IMR-90 (cell line): ENCODE results near the gene SYNC. TPM values are rescaled to one million over a fixed set of nuclear protein-coding genes. Genes with fewer than 3 reads are reported as not detected.

Experiments
- ATAC-seq: fragments of 200-7000 bp; cut with Tn5 transposase; 2 replicates; pipeline ENCODE4 v1.9.1; 2020; ENCODE audit warnings: low read depth, mild to moderate bottlenecking, moderate library complexity
- BruUV-seq: library from RNA; stranded (reverse); fragments of 400-500 nt; replicated peaks from 2 replicates; lab custom pipeline; 2021; lab: Mats Ljungman, UMichigan
- CTCF ChIA-PET: fragments of 300-600 bp; formaldehyde crosslinking; extraction: SDS; loops from one replicate; lab custom pipeline; 2021; ENCODE audit warnings: antibody characterized with exemption; lab: Yijun Ruan, JAX
- POLR2A ChIA-PET: fragments of 300-600 bp; sonication (Branson Sonifier 250); formaldehyde crosslinking; loops from one replicate; lab custom pipeline; 2022; ENCODE audit warnings: antibody characterized with exemption; ENCODE audit not compliant: unreplicated experiment; lab: Charles Lee
- DNase-seq: peaks from one replicate; pipeline ENCODE4 v3.0.0; 2013
- H2AFZ ChIP-seq: replicated peaks from 2 replicates; pipeline ENCODE3; 2013; ENCODE audit warnings: low read length, mild to moderate bottlenecking; ENCODE audit not compliant: poor library complexity
- H2AK5ac ChIP-seq: 2 replicates; pipeline ENCODE4 v1.6.1; 2013; ENCODE audit warnings: low read depth, low read length, inconsistent platforms
- H2AK9ac ChIP-seq: replicated peaks from 2 replicates; pipeline ENCODE3; 2013; ENCODE audit warnings: mild to moderate bottlenecking, low read depth, low read length, moderate library complexity; ENCODE audit not compliant: poor library complexity
- H2BK120ac ChIP-seq: 2 replicates; pipeline ENCODE4 v1.6.1; 2013; ENCODE audit warnings: low read depth, low read length, inconsistent platforms
- H2BK15ac ChIP-seq: 3 replicates; pipeline ENCODE4 v1.6.1; 2013; ENCODE audit warnings: low read depth, low read length, inconsistent platforms
- H2BK20ac ChIP-seq: 2 replicates; pipeline ENCODE4 v1.6.1; 2013; ENCODE audit warnings: low read depth, mild to moderate bottlenecking, inconsistent platforms, low read length, moderate library complexity
- H2BK5ac ChIP-seq: 2 replicates; pipeline ENCODE4 v1.6.1; 2013; ENCODE audit warnings: mild to moderate bottlenecking, low read depth, low read length, inconsistent platforms; ENCODE audit not compliant: poor library complexity, severe bottlenecking
- H3K14ac ChIP-seq: replicated peaks from 2 replicates; pipeline ENCODE4 v1.6.1; 2013; ENCODE audit warnings: low read depth, low read length, inconsistent platforms
- H3K18ac ChIP-seq: 2 replicates; pipeline ENCODE4 v1.6.1; 2013; ENCODE audit warnings: low read depth, low read length, control low read depth
- H3K23ac ChIP-seq: 2 replicates; pipeline ENCODE4 v1.6.1; 2013; ENCODE audit warnings: low read depth, low read length, inconsistent platforms
- H3K27ac ChIP-seq: 2 replicates; pipeline ENCODE4 v1.5.1; 2013; ENCODE audit warnings: mild to moderate bottlenecking, control low read depth, low read length; ENCODE audit not compliant: insufficient read depth
- H3K27me3 ChIP-seq: 2 replicates; pipeline ENCODE4 v1.6.1; 2013; ENCODE audit warnings: low read length; ENCODE audit not compliant: control insufficient read depth, insufficient read depth
- H3K36me3 ChIP-seq: 2 replicates; pipeline ENCODE4 v1.6.1; 2013; ENCODE audit warnings: low read length, mixed read lengths; ENCODE audit not compliant: control insufficient read depth, insufficient read depth
- H3K4ac ChIP-seq: 2 replicates; pipeline ENCODE4 v1.6.1; 2013; ENCODE audit warnings: low read depth, low read length, inconsistent platforms
- H3K4me1 ChIP-seq: 2 replicates; pipeline ENCODE4 v1.6.1; 2013; ENCODE audit warnings: low read length, mixed read lengths; ENCODE audit not compliant: control insufficient read depth, insufficient read depth
- H3K4me2 ChIP-seq: 2 replicates; pipeline ENCODE4 v1.6.1; 2013; ENCODE audit warnings: low read depth, mild to moderate bottlenecking, control low read depth, low read length, moderate library complexity
- H3K4me3 ChIP-seq: 2 replicates; pipeline ENCODE4 v1.5.1; 2013; ENCODE audit warnings: low read depth, mild to moderate bottlenecking, control low read depth, low read length, moderate library complexity; ENCODE audit not compliant: insufficient read depth
- H3K56ac ChIP-seq: 2 replicates; pipeline ENCODE4 v1.6.1; 2013; ENCODE audit warnings: low read length, inconsistent platforms; ENCODE audit not compliant: insufficient read depth; ENCODE audit errors: extremely low read depth
- H3K79me1 ChIP-seq, 2 experiments: 2 replicates each; pipeline ENCODE4 v1.6.1; 2013; ENCODE audit warnings: low read length in 2 of 2, inconsistent platforms in 1 of 2, low read depth in 1 of 2
- H3K9ac ChIP-seq: 2 replicates; pipeline ENCODE4 v1.6.1; 2013; ENCODE audit warnings: low read depth, low read length, control low read depth
- H3K9me1 ChIP-seq: 2 replicates; pipeline ENCODE4 v1.6.1; 2013; ENCODE audit warnings: low read length, inconsistent platforms; ENCODE audit not compliant: insufficient read depth
- H3K9me3 ChIP-seq: 2 replicates; pipeline ENCODE4 v1.6.1; 2013; ENCODE audit warnings: low read length; ENCODE audit not compliant: control insufficient read depth, insufficient read depth
- H4K20me1 ChIP-seq: 2 replicates; pipeline ENCODE4 v1.6.1; 2013; ENCODE audit warnings: low read length, inconsistent platforms; ENCODE audit not compliant: insufficient read depth
- H4K5ac ChIP-seq: 2 replicates; pipeline ENCODE4 v1.6.1; 2013; ENCODE audit warnings: mild to moderate bottlenecking, low read depth, low read length, control low read depth
- H4K8ac ChIP-seq, 2 experiments: 2 replicates each; pipeline ENCODE4 v1.6.1; 2013; ENCODE audit warnings: low read depth in 2 of 2, low read length in 2 of 2, control low read depth in 1 of 2, inconsistent platforms in 1 of 2
- H4K91ac ChIP-seq: 2 replicates; pipeline ENCODE4 v1.6.1; 2013; ENCODE audit warnings: low read depth, low read length, inconsistent platforms; ENCODE audit not compliant: insufficient read depth
- BHLHE40 ChIP-seq: fragments of 150-350 bp; IDR thresholded peaks from 2 replicates; pipeline ENCODE4 v1.6.1; 2016; ENCODE audit warnings: mild to moderate bottlenecking, low read depth, low read length
- CEBPB ChIP-seq: IDR thresholded peaks from 2 replicates; pipeline ENCODE4 v1.6.1; 2012; ENCODE audit warnings: low read depth, low read length, improper control_type of control experiment
- CHD1 ChIP-seq: IDR thresholded peaks from 2 replicates; pipeline ENCODE4 v1.6.1; 2012; ENCODE audit warnings: low read depth, low read length, improper control_type of control experiment
- CTCF ChIP-seq: conservative IDR thresholded peaks from 2 replicates; pipeline ENCODE4 v1.5.1; 2012; ENCODE audit warnings: mild to moderate bottlenecking, low read depth, low read length, improper control_type of control experiment
- FOS ChIP-seq: fragments of 150-350 bp; IDR thresholded peaks from 2 replicates; pipeline ENCODE4 v1.6.1; 2016; ENCODE audit warnings: low read depth, low read length
- MAFK ChIP-seq: IDR thresholded peaks from 2 replicates; pipeline ENCODE4 v1.6.1; 2012; ENCODE audit warnings: low read depth, low read length, improper control_type of control experiment
- MAZ ChIP-seq: IDR thresholded peaks from 2 replicates; pipeline ENCODE4 v1.6.1; 2012; ENCODE audit warnings: low read depth, mild to moderate bottlenecking, low read length, improper control_type of control experiment, moderate library complexity, borderline replicate concordance
- MXI1 ChIP-seq: IDR thresholded peaks from 2 replicates; pipeline ENCODE4 v1.6.1; 2012; ENCODE audit warnings: low read depth, mild to moderate bottlenecking, low read length, moderate library complexity, borderline replicate concordance
- NFE2L2 ChIP-seq: fragments of 150-350 bp; IDR thresholded peaks from 2 replicates; pipeline ENCODE4 v1.6.1; 2016; ENCODE audit warnings: low read depth, mild to moderate bottlenecking, low read length
- POLR2A ChIP-seq: IDR thresholded peaks from 2 replicates; pipeline ENCODE4 v1.6.1; 2012; ENCODE audit warnings: mild to moderate bottlenecking, low read depth, low read length
- RAD21 ChIP-seq: IDR thresholded peaks from 2 replicates; pipeline ENCODE4 v1.6.1; 2012; ENCODE audit warnings: low read length, improper control_type of control experiment
- RCOR1 ChIP-seq: IDR thresholded peaks from 2 replicates; pipeline ENCODE4 v1.6.1; 2012; ENCODE audit warnings: mild to moderate bottlenecking, low read length, improper control_type of control experiment; ENCODE audit not compliant: insufficient replicate concordance
- RFX5 ChIP-seq: IDR thresholded peaks from 2 replicates; pipeline ENCODE4 v1.8.0; 2012; ENCODE audit warnings: low read depth, mild to moderate bottlenecking, low read length, moderate library complexity
- SMC3 ChIP-seq: fragments of 150-350 bp; IDR thresholded peaks from 2 replicates; pipeline ENCODE4 v1.6.1; 2016; ENCODE audit warnings: low read depth, mild to moderate bottlenecking, antibody characterized with exemption, low read length, moderate library complexity
- WGBS, 2 experiments: methylation state at CpG; one replicate each; pipeline versions ENCODE4 v1.1.5 to v1.1.7; 2013; ENCODE audit warnings: missing lambda C conversion rate in 2 of 2; ENCODE audit not compliant: insufficient read length in 1 of 2; ENCODE audit errors: extremely low coverage in 2 of 2; 5-methylcytosine and 5-hydroxymethylcytosine counted together
- dilution Hi-C: fragments of 300-500 bp; cut with HindIII; formaldehyde crosslinking; loops from one replicate; pipeline ENCODE4 v1.14.3; 2018; ENCODE audit warnings: low sequenced_read_pairs; ENCODE audit not compliant: unreplicated experiment
- in situ Hi-C: fragments of 300-500 bp; cut with MboI; formaldehyde crosslinking; loops from 3 replicates; pipeline ENCODE4 v1.14.3; 2019; ENCODE audit warnings: low sequenced_read_pairs, inconsistent platforms, mixed read lengths
- intact Hi-C: fragments of 100-400 bp; cut with micrococcal nuclease; formaldehyde crosslinking; loops from 2 replicates; pipeline ENCODE4 v1.10.0; 2022
- polyA plus RNA-seq, 3 experiments: library from polyadenylated mRNA; depleted of rRNA; stranded (reverse); fragments of >200 nt; gene quantifications; 2 replicates each; pipeline ENCODE4 v1.2.3, GENCODE V29; 2012; ENCODE audit warnings: low replicate concordance in 1 of 3
- total RNA-seq: library from RNA; depleted of rRNA; stranded (reverse); fragments of >200 nt; gene quantifications from 2 replicates; pipeline ENCODE4 v1.2.3, GENCODE V29; 2012
- TF ChIP-seq, protein P1 (sequence below): fragments of 150-350 bp; IDR thresholded peaks from 2 replicates; pipeline ENCODE4 v1.6.1; 2017; ENCODE audit warnings: mild to moderate bottlenecking, antibody characterized with exemption, low read length, low read depth
- TF ChIP-seq, protein P2 (sequence below): fragments of 150-350 bp; IDR thresholded peaks from 2 replicates; pipeline ENCODE4 v1.6.1; 2016; ENCODE audit warnings: low read depth, mild to moderate bottlenecking, low read length, moderate library complexity, borderline replicate concordance

SYNC gene
- total and polyA plus RNA-seq, 2 of the 4 experiments (the other 2 are of a cell fraction) = 48.9 to 103 TPM

DNA sequence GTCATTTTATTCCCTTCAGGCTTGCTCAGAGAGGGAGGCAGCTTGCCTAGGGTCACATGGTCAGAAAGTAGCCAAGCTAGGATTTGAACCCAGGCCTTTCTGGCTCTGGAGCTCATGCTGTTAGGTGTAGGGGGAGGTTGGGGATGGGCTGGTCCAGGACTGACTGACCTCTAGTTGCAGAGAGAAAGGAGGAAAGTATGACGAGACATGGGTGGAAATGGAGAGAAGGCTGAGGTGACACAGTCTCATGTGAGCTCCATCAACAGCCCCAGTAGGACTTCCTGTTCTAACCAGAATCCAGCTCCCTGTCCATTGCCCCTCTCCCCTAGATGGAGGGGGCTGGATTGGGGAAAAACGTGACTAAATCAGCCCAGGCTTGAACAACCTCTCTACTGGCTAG, 15.5 kb upstream of the SYNC start:
- Histone ChIP-seq H3K4me1 (peaks cover 4% of the 10 kb centered on the region), H2AFZ (no peak overlapping the region), H3K36me3 (no peaks in the 10 kb centered on the region), H3K4me3 (no peak overlapping the region), H4K5ac (no peak overlapping the region), H2BK120ac (no peak overlapping the region), H4K8ac (no peak overlapping the region), H2BK15ac (no peak overlapping the region), H3K27me3 (no peaks in the 10 kb centered on the region), H3K9ac (no peak overlapping the region), H3K18ac (no peak overlapping the region), H3K14ac (no peak overlapping the region), H2AK9ac (no peak overlapping the region), H3K56ac (no peak overlapping the region), H3K4ac (no peak overlapping the region), H4K20me1 (no peaks in the 10 kb centered on the region), H3K27ac (no peak overlapping the region), H4K91ac (no peak overlapping the region), H2BK5ac (no peak overlapping the region), H3K4me2 (no peak overlapping the region), H3K79me1 (no peaks in the 10 kb centered on the region), H3K9me3 (no peaks in the 10 kb centered on the region), H3K9me1 (no peaks in the 10 kb centered on the region), H2AK5ac (no peak overlapping the region), H2BK20ac (no peak overlapping the region), H3K23ac (no peak overlapping the region)
- dilution Hi-C loops (no loop called here), intact Hi-C loops (no loop called here), in situ Hi-C loops (loop anchor here (5.0 kb wide), 1 partner anchor 49 kb away; no protein-coding TSS in a partner anchor)
- no TSS peak for BruUV-seq
- TF ChIP-seq MXI1 (no peak), POLR2A (no peak), SMC3 (no peak), CHD1 (no peak), MAZ (no peak), MAFK (no peak), NFE2L2 (no peak), RCOR1 (no peak), CTCF (no peak), RFX5 (no peak), RAD21 (no peak), FOS (no peak), BHLHE40 (no peak), CEBPB (no peak)
- TF ChIP-seq, protein P1, sequence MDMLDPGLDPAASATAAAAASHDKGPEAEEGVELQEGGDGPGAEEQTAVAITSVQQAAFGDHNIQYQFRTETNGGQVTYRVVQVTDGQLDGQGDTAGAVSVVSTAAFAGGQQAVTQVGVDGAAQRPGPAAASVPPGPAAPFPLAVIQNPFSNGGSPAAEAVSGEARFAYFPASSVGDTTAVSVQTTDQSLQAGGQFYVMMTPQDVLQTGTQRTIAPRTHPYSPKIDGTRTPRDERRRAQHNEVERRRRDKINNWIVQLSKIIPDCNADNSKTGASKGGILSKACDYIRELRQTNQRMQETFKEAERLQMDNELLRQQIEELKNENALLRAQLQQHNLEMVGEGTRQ = no peak
- TF ChIP-seq, protein P2, sequence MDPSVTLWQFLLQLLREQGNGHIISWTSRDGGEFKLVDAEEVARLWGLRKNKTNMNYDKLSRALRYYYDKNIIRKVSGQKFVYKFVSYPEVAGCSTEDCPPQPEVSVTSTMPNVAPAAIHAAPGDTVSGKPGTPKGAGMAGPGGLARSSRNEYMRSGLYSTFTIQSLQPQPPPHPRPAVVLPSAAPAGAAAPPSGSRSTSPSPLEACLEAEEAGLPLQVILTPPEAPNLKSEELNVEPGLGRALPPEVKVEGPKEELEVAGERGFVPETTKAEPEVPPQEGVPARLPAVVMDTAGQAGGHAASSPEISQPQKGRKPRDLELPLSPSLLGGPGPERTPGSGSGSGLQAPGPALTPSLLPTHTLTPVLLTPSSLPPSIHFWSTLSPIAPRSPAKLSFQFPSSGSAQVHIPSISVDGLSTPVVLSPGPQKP = no peak
- WGBS, 2 experiments = no CpG with 5 or more reads among the region's 2 CpGs
- CTCF ChIA-PET = interaction anchor here (0.6 kb wide), 1 partner anchor 212 kb away, joined by 5 read pairs; no protein-coding TSS in a partner anchor
- POLR2A ChIA-PET = no interaction called here
- DNase-seq = no peak
- no peak for ATAC-seq
